ENCODE results near the gene OR13C3.

DNA sequence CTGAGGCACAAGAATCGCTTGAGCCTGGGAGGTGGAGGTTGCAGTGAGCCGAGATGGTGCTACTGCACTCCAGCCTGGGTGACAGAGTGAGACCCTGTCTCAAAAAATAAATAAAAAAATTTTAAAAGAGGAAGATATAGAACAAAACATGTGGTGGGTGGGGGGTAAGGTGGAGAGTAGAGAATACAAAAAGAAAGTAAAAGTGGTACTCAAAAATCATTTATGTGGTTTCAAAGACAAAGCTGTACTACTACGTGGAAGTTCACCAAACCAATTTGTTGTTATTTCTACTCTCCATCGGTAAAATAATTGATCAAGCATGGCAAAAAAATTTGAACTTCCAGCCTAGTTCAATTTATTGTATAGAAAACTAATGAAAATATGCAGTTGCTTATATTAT is 8.0 kb upstream of the OR13C3 start:
- TF ChIP-seq, protein P1, sequence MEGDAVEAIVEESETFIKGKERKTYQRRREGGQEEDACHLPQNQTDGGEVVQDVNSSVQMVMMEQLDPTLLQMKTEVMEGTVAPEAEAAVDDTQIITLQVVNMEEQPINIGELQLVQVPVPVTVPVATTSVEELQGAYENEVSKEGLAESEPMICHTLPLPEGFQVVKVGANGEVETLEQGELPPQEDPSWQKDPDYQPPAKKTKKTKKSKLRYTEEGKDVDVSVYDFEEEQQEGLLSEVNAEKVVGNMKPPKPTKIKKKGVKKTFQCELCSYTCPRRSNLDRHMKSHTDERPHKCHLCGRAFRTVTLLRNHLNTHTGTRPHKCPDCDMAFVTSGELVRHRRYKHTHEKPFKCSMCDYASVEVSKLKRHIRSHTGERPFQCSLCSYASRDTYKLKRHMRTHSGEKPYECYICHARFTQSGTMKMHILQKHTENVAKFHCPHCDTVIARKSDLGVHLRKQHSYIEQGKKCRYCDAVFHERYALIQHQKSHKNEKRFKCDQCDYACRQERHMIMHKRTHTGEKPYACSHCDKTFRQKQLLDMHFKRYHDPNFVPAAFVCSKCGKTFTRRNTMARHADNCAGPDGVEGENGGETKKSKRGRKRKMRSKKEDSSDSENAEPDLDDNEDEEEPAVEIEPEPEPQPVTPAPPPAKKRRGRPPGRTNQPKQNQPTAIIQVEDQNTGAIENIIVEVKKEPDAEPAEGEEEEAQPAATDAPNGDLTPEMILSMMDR (conservative IDR thresholded peaks at IDR 0.05; ENCODE audit: low read depth, low read length): no peak
- TF ChIP-seq EZH2 (IDR thresholded peaks at IDR 0.05; ENCODE audit: low read length, unreplicated experiment): no peak
- no peak for TF ChIP-seq EZH2phosphoT487 (IDR thresholded peaks at IDR 0.05; ENCODE audit: borderline replicate concordance, low read length)
